ENCODE results near the gene UQCRC1. TPM values are rescaled to one million over a fixed set of nuclear protein-coding genes. Genes with fewer than 3 reads are reported as not detected.
A peak's percentile ranks its signal among the peaks of the same experiment; 100 is the strongest.

The UQCRC1 gene
- total and polyA plus RNA-seq, 3 donors from 2014 or later: 281 to 287 (median 282) TPM

DNA sequence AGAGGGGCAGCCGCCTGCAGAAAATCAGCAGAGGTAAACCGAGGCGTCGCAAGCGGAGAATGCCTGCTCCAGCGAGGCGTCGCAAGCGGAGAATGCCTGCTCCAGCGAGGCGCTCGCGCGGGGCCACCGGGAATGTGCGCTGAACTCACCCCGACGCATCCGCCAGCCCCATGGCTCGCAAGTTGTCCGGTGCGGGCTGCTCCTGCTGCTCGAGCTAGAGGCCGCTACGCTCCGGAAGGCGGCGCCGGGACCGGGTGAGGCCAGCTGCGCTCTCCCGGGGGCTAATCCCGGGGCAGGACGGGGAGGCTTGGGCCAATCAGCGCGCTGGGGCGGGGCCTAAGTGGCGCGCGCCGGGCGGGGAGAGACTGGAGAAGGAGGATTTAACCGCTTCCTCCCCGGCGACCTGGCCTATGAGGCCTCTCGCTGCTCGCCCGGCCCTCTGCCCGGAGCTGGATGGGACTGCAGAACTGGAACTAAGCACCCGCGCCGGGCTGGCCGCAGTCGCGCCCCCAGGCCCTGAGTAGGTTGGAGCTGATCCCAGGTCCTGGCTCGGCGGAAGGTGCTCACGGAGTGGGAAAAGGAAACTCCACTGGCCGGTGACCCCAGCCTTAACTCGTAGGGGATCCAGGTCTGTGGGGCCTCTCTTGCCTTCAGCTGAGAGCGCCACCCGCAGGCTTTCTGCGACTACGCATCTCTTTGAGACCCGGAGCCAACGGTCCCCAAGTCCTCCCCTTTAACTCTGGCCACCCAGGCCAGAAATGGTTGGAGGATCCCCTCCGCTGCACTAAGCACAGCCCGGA, 26.0 kb upstream of the UQCRC1 start, which contains the start of gene SLC26A6:
Gene SLC26A6, minus strand, starts transcription at position 240 of the 800 bp plus-strand sequence. Its CDS starts 68 bp downstream, at position 172.
- Histone ChIP-seq H3K36me3 (ENCODE audit: low read depth, missing control alignments) (no peaks in the 10 kb centered on the region), H3K9me3 (no peaks in the 10 kb centered on the region), H3K4me1 (peaks cover 12% of the 10 kb centered on the region), H3K27ac (peak within 1 kb of the TSS; percentile 29 to 76), H3K4me3 (peak within 1 kb of the TSS; percentile 63 to 88), H3K27me3 (no peaks in the 10 kb centered on the region)
- DNase-seq: peak; percentile 97
- intact Hi-C loops (cut with DNase I; ENCODE audit: low total_unique reads): no loop called here
- TF ChIP-seq, protein P1, sequence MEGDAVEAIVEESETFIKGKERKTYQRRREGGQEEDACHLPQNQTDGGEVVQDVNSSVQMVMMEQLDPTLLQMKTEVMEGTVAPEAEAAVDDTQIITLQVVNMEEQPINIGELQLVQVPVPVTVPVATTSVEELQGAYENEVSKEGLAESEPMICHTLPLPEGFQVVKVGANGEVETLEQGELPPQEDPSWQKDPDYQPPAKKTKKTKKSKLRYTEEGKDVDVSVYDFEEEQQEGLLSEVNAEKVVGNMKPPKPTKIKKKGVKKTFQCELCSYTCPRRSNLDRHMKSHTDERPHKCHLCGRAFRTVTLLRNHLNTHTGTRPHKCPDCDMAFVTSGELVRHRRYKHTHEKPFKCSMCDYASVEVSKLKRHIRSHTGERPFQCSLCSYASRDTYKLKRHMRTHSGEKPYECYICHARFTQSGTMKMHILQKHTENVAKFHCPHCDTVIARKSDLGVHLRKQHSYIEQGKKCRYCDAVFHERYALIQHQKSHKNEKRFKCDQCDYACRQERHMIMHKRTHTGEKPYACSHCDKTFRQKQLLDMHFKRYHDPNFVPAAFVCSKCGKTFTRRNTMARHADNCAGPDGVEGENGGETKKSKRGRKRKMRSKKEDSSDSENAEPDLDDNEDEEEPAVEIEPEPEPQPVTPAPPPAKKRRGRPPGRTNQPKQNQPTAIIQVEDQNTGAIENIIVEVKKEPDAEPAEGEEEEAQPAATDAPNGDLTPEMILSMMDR (IDR thresholded peaks at IDR 0.05): peak; percentile 8 to 46 (median 35)
- peak; percentile 15 for TF ChIP-seq POLR2A (IDR thresholded peaks at IDR 0.05)
- WGBS, 2 donors: 0% methylated on average over 12 to 48 of the region's 68 CpGs

DNA sequence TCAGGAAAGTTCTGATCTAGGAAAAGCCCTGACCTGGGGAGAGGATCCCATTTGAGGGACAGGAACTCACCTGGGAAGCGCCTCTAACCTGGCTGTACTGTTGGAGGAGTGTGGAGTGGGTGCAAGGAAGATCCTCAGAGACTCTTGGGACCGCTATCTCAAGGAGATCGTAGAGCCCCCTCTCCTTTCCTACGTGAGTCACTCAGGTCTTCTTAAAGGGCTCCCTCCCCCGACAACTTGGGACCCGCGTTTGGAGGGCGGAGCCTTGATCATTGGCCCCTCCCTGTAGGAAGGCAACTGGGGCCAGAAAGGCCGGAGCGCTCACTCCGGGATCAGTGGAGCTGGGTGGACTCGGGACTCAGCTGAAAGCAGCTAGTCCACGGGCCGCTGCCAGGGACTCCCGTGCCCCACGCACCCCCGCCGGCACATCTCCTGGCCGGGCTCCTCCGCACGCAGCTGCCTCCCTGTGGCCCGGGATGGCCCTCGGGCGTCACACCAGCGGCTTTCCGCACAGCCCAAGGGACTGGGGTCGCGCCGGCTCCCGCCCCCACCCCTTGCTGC, 25.3 kb upstream of the UQCRC1 start:
- Histone ChIP-seq H3K4me1 (peaks cover 12% of the 10 kb centered on the region), H3K9me3 (no peaks in the 10 kb centered on the region), H3K4me3 (peak overlapping the region; percentile 63 to 88), H3K27me3 (no peaks in the 10 kb centered on the region), H3K36me3 (ENCODE audit: low read depth, missing control alignments) (no peaks in the 10 kb centered on the region), H3K27ac (peak overlapping the region in 1 of 2 donors; percentile 76)
- WGBS, 2 donors: 2 to 11% methylated on average over 7 to 30 of the region's 30 CpGs
- TF ChIP-seq, protein P1 (IDR thresholded peaks at IDR 0.05): no peak
- TF ChIP-seq POLR2A (IDR thresholded peaks at IDR 0.05): no peak
- peak; percentile 47 for DNase-seq
- intact Hi-C loops (cut with DNase I; ENCODE audit: low total_unique reads): no loop called here

- Histone ChIP-seq H3K36me3 (ENCODE audit: low read depth, missing control alignments) (no peaks in the 10 kb centered on the region), H3K27ac (no peak overlapping the region), H3K4me1 (peaks cover 12% of the 10 kb centered on the region), H3K4me3 (no peak overlapping the region), H3K27me3 (no peaks in the 10 kb centered on the region), H3K9me3 (no peaks in the 10 kb centered on the region)
- no peak for DNase-seq
- WGBS, 2 donors: 100% methylated on average over 1 to 2 of the region's 2 CpGs
- TF ChIP-seq POLR2A (IDR thresholded peaks at IDR 0.05): no peak
- TF ChIP-seq, protein P1 (IDR thresholded peaks at IDR 0.05): no peak
- intact Hi-C loops (cut with DNase I; ENCODE audit: low total_unique reads): no loop called here
Observed at GRCh38 chr3:48633743-48634142, 24.3 kb upstream of the UQCRC1 start.

DNA sequence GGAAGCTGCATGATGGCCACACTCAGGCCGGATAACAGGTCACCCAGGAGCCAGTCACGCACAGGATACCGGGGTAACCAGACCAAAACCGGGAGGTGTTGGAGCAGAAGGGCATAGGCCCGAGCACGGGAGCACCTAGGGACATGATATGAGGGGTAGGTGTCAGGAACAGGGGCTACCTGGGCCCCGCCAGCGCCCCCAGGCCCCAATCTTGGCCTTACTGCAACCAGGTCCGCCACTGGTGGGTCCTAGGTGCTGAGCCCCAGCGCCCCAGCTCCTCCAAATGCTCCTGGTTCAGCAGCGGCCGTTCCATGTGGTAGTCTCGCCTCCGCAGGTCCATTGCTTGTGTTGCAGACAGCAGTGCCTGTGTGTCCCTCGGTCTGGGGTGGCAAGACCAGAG, 23.8 kb upstream of the UQCRC1 start:
- no peak for DNase-seq

More for the DNA sequence above, 23.8 kb upstream of the UQCRC1 start:
- no peak overlapping the region for H3K27ac ChIP-seq
- TF ChIP-seq, protein P1 (IDR thresholded peaks at IDR 0.05): no peak
- TF ChIP-seq POLR2A (IDR thresholded peaks at IDR 0.05): no peak
- no peak overlapping the region for H3K4me3 ChIP-seq
- 94 to 97% methylated on average over 9 to 14 of the region's 15 CpGs for WGBS, 2 donors
- H3K36me3 ChIP-seq (ENCODE audit: low read depth, missing control alignments): no peaks in the 10 kb centered on the region
- no peaks in the 10 kb centered on the region for H3K27me3 ChIP-seq
- peaks cover 12% of the 10 kb centered on the region for H3K4me1 ChIP-seq
- intact Hi-C loops (cut with DNase I; ENCODE audit: low total_unique reads): no loop called here
- H3K9me3 ChIP-seq: no peaks in the 10 kb centered on the region
